GM12891 (cell line): ENCODE data around the gene AGRN.

Experiments used
- POLR2AphosphoS5 ChIP-seq: IDR thresholded peaks from 2 replicates; pipeline ENCODE4 v1.6.1; 2011; ENCODE audit warnings: low read depth, low read length, control low read depth
- TAF1 ChIP-seq: IDR thresholded peaks from 2 replicates; pipeline ENCODE4 v1.6.1; 2011; ENCODE audit warnings: low read depth, low read length, control low read depth

DNA sequence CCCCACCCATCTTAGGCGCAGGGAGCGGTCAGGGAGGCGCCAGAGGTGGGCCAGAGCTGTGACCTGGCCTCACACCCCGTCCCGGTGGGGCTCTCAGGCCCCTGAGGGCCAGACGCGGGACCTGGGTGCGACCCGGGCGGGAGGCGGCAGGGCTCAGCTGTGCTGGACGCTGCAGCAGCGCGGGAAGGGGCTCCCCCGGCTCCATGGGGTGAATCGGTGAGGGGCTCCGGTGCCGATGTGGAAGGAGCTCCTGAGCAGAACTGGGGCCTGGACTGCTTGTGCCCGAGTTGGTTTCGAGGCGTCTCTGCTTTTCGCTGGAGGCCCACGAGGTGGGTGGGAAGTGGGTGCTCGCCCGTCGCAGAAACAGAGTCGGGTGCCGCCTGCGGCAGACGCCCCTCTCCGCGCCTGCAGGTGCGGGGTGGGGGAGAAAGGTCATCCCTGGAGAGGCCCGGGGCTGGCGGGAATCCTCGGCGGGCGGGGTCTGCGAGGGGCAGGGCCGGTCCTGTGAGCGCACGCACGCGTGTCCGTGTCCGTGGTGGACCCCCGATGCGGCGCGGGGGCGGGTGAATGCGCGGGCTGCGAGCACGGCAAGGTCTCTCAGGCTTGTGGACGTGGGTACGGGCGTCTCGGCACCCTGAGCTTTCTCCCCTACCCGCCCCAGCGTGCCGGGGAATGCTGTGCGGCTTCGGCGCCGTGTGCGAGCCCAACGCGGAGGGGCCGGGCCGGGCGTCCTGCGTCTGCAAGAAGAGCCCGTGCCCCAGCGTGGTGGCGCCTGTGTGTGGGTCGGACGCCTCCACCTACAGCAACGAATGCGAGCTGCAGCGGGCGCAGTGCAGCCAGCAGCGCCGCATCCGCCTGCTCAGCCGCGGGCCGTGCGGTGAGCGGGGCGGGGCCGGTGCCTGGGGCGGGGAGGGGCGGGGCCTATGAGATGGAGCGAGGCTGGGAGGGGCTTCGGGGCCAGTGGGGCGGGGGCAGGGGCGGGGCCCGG is 20.4 kb downstream of the AGRN start:
- no peak for TF ChIP-seq TAF1
- TF ChIP-seq POLR2AphosphoS5 = no peak
